Inflammatory macrophage treated with lipopolysaccharide for 1 hour (primary cell): ENCODE data around the gene GADD45G.

ENCODE experiments used
- DNase-seq, 2 donors: peaks; one replicate each; pipeline ENCODE4 v3.0.0-alpha.2; 2020 to 2022

The GADD45G gene

DNA sequence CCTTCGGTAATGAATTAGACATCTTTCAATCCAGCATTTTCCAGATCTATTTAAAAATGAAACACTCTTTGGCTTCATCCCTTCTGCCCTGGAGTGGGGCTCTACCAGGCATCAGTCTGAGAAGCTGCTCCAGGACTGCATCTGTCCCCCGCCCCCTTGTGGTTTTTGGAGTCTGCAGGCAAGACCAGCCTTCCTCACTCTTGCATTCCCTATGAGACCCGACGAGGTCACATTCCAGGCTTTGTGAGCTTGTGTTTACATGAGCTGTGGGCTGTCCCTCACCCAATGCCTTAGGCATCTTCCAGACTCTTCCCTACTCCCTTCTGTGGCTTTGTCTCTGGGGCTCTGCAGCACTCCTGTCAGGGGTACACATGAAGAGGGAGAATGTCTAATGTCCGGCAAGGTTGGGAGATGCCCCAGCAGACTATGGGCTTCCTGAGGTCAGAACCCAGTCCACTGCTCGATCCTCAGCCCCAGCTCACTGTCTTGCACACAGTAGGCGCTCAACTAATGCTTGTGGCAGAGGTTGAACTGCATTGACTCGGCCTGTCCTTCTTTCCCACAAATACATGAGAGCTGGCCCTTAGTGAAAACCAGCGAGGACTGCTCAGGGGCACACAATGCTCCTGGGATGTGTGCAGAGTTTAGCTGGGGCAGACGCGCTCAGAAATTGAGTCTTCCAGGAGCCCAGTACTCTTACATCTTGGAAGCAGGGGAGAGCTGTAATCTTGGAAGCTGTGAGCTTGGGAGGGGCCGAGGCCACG, 11.7 kb upstream of the GADD45G start:
- DNase-seq: no peak

DNA sequence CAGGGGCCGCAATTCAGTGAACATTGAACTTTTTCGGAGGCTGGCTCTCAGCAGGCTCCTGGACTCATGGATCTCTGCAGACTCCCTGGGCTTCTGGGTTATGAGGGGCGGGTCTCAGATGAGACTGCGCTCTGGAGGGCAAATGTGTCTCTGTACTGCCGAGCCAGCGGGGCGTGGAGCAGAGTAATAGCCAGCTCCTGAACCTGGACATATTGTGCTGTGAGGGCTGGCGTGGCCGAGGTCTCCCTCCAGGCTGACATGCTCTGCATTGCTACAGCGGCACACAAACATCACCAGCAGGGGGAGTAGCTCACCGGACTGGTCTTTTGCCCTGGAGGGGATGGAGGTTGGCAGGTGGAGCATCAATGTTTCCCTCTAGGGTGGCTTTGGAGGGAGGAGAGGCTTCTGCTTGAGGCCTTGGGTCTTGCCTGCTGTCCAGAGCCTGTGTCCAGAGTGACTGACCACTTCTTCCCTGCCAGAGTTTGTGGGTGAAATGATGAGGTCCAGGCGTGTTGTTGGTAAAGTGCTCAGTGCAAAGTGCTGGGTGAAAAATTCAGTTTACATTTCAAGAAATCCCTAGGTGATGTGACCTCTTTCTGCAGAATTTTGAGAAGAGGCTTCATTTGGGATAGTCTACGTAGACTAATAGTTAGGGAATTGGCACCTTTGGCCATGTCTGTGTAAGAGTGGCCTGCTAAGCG, 10.9 kb upstream of the GADD45G start:
- DNase-seq: peak; percentile 36 to 81

DNA sequence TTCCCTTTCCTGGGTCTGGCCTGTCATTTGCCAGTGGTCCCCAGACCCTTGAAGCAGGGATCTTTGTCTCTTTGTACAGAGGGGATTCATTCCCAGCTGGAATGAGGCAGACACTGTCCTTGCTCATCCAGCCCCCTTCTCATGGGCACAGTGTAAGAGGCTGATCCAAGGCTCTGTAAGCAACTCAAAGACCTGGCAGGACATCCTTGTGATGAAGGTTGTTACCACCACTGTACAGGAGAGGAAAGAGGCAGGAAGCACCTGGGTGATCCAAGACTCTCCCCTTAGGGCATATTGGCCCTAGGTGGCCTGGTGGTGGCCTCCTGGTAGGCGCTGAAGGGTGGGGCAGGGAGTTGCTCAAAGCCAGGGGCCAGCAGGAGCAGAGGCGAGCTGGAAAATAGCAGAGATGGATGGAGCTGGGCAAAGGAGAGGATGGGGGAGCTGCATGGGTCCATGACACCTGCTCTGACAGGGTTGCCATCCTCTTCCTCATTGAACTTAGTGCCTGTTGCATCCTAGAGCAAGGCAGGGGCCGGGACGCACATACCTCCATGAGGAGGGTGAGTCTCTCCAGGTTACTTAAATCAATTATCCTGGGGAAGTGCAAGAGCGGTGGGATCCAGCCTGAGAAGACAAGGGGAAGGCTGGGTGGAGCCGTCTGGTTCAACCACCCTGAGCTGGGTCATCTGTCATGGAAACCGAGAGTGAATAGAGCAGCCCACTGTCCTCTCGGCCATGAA, 9.8 kb upstream of the GADD45G start:
- no peak for DNase-seq

DNA sequence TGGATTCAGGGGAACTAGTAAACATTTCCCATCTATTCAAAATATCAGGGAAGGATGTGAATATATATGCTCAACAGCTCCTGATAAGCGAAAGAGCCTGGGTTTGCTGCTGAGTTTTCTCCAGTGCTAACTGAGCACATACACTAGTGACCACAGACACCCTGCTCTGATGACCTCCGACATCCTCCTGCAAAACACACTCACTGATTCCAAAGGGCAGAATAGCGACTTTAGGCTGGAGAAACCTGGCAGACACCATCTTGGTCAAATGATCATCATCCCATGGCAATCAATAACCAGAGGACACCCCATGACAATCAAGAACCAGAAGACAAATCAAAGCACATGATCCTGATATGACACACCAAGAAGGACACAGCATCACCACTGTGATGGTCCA, 9.2 kb upstream of the GADD45G start:
- no peak for DNase-seq

DNA sequence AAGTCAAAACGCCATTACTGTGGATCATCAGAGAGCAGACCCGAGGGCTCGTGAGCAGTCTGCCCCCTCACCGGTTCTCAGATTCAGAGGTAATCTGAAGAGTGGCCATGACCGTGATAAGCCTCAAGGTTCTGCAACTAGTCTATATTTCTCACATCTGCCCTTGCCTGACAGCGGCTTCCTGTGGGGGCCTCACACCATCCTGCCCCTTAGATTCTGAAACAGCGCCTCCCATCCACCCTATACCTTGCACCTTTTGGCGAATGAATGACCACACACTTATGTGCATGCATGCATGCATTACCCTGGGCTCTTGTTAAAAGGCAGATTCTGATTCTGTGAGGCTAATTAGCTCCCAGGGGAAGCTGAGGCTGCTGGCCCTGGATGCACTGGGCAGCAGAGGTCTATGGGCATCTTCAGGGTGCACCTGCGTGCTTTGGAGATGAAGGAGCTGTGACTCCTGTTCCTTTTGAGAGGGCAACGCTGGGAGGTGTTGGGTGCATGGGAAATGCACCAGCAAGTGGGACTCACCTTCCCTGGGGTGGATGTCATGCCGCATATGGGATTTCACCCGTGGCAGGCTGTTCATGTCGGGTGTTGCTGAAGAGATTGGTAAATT, 7.8 kb upstream of the GADD45G start:
- DNase-seq: no peak

DNA sequence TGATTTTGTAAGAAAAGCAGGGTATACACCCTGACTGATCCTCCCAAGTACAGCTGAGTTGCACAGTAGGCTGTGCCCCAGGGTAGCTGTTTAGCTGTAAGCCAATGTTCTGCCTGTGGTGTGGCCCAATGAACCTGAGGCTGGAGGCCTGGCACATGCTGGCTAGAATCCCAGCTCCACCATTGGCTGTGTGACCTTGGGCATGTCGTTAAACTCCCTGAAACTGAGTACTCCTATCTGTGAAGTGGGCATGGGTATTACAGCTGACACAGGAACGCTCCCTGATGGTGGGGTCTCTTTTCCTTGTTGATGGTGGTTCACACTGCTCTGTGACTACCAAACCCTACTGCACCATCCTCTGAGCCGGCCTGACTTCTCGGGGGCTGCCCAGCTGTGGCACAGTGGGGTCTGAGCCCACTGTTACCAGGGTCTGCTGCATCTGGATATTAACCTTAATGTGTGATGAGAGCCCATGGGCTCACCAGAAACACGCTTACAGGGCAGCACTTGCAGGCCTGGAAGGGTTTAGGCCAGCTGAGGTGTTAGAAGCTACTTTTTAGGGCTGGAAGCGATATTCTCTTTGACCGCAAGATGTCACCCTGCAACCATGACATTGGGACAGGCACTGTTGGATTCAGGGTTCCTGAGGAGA, 7.0 kb upstream of the GADD45G start:
- DNase-seq: peak in 1 of 2 donors; percentile 89

DNA sequence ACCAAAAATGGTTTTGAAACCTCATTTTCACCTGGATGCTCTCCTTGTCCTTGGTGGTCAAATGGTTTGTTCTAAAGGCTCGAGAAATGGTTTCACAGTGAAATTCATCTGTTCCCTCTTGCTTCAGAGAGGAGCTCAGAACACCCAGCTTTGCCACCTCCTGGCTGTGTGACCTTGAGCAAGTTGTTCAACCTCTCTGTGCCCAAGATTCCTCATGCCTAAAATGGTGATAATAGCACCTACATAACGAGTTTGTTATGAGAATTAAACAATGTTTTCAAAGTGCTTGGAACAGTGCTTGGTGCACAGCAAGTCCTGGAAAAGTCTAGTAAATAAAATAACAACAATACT, 6.5 kb upstream of the GADD45G start:
- no peak for DNase-seq

DNA sequence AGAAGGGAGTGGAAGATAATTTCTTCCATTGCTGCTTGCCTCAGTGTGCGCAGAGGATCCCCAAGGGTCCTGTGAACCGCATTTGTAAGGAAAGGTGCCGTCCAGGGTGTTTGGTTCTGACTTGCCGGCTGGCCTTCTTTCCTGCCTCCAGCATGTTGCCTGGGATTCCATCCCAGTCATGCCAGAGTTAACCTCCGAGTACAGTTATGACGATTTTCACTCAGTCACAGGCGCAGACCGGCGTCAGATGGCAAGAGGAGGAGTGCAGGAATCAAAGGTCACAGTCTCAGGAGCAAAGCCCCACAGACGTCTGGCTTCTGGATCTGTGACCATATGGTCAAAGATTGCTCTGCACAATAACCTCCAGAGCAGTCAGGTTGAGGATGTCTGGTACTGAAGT, 5.9 kb upstream of the GADD45G start:
- no peak for DNase-seq

DNA sequence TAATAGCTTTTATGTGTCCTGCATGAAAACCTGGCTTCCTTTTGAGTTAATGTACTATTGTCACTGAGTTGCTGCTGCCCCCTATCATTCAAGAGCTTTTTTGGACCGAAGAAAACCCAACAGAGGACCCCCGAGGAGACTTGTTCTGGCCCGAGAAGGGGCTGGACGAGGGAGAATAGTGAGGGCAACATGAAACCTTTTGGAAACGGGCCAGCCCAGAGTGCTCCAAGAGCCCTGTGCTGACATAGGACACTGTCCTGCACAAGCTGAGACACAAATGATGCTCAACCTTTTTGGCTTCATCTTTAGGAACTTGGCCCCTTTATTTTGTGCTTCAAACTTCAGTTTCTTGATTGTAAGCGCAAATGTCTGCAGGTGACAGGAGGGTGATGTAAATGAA, 4.0 kb upstream of the GADD45G start:
- DNase-seq: no peak

DNA sequence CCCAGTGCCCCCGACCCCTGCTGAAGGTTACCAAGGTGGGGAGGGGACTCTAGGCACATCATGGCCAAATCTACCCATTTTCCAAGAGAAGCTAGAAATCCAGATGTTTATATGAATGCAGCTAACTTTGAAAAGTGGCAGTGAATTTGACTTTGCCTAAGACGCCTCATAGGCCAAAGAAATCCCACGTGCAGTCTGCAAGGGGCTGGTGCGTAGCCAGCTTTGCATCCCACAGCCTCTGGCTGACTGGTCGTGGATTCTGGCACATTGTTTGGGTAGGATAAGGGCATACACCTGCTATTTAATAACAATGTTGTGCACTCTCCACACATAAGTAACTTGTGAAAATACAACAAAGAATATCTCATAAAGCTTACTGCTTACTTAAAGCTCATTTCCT, 3.5 kb upstream of the GADD45G start:
- no peak for DNase-seq

DNA sequence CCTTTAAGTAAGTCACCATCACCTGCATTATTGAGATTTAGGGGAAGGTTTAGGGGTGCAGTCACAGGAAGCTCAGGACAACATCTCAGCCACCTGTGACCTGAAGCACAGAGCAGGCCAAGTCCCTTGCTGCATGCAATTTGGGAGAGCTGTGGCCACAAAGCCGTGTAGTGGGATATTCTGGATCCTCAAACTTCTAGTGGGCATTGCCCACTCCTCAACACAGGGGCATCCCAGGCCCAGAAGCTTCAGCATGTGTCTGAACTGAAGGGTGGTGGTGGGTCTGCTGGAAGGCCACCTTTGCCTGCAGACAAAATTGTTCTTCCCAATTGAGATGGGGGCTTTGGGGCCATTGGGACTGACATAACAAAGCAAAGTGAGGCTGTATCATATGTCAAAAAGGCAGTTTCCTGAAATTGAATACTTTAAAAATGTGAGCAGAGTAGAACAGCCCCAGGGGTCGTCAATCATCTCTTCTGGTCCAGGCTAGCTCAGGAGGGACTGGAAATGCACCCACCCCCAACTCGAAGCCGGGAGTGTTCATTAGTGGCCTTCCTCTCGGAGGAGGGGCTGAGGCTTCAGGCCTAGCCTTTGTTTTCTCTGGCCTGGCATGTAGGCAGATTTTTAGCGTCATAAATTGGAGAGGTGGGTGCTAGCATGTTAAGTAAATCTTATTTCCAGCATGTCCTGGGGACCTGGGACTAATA, 2.8 kb upstream of the GADD45G start:
- no peak for DNase-seq

DNA sequence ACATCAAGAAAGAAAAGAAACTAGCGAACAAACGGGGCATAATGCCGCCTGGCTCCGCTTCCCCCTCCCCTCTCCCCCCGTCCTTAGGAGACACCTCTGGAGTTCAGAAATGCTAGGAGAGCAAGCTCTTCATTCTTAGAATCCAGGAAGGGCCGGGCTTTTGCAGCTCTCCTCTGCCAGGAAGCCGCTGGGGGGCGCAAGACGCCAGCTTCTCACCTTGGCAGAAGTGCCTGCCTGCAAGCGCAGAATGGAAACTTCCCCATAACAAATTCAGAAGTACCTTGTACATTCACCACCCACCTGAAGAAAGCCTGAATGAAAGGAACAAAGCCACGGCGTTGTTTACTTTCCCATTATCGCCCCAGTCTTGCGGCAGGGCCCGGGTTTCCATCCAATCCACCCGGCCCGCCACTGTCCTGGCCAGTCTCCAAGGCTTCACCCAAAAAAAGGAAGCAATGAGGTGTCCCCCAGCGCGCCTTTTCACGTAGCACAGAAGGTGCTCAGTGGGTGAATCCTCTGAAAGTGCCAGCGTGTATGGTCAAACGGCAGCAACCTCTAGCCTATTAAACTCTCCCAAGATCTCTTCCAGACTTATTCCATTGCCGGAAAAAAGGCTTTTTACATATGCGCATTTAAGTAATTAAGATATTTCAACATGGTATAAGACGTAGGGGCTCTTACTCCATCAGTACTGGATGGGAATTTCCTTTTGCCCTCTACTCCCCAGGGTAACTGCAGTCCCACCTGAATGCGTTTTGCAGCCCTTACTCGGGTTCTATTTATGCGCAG, 1.6 kb upstream of the GADD45G start:
- peak; percentile 73 to 88 for DNase-seq

DNA sequence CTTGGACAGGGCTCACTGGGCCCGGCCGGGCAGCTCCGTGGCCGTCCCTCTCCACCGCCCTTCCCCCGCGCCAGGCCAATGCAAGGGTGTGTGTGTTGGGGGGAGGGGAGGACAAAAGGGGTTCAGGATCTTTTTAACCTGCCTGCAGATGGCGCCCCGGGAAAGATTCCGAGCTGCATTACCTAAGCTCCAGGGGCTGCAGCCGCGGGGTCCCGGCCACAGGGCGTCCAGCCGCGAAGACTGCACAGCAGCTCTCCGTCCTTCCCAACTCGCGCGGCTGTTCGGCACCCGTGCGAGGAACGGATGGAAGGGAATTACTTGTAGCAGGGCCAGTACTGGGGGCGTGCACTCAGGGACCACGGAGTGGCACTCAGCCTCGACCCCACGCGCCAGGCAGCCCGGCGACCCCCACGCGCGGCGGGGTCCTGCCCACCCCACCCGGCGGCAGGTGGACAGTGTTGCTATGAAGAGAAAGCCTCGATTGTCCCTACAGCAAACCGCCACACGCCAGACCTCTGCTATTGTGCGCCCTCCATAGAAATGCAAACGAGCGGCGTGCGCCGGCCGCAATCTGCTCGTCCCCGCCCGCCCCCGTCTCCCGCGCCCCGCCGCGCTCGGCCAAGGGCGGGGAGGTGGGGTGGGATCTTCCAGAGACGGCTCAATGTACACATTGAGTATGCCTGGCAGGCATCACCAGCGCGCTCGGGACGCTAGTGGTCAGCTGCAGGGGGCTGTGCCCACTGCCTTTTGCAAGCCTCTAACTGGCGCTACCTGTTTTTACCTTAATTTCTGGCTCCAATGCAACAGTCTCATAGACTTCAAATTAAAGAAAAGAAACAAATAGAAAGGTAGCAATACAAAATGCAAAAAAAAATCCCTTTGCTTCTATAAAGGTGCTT, 796 bp upstream of the GADD45G start:
- peak in 1 of 2 donors; percentile 37 for DNase-seq

DNA sequence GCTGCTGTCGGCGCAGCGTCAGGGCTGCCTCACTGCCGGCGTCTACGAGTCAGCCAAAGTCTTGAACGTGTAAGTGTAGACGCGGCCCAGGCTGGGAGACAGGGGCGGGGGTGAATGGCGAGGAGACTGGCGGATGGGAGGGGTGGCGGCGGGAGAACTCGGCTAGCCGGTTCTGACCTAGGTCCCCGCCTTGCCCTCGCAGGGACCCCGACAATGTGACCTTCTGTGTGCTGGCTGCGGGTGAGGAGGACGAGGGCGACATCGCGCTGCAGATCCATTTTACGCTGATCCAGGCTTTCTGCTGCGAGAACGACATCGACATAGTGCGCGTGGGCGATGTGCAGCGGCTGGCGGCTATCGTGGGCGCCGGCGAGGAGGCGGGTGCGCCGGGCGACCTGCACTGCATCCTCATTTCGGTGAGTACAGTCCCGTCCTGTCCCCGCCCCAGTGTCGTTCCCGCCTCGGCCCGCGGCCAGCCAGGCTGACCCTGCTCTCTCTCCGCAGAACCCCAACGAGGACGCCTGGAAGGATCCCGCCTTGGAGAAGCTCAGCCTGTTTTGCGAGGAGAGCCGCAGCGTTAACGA, 745 bp downstream of the GADD45G start:
- DNase-seq: peak; percentile 73 to 84

DNA sequence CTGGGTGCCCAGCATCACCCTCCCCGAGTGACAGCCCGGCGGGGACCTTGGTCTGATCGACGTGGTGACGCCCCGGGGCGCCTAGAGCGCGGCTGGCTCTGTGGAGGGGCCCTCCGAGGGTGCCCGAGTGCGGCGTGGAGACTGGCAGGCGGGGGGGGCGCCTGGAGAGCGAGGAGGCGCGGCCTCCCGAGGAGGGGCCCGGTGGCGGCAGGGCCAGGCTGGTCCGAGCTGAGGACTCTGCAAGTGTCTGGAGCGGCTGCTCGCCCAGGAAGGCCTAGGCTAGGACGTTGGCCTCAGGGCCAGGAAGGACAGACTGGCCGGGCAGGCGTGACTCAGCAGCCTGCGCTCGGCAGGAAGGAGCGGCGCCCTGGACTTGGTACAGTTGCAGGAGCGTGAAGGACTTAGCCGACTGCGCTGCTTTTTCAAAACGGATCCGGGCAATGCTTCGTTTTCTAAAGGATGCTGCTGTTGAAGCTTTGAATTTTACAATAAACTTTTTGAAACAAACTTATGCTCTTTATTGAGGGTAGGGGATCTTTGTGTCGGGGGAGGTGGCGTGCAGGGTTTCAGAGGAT, 1.3 kb downstream of the GADD45G start:
- peak; percentile 58 to 59 for DNase-seq

DNA sequence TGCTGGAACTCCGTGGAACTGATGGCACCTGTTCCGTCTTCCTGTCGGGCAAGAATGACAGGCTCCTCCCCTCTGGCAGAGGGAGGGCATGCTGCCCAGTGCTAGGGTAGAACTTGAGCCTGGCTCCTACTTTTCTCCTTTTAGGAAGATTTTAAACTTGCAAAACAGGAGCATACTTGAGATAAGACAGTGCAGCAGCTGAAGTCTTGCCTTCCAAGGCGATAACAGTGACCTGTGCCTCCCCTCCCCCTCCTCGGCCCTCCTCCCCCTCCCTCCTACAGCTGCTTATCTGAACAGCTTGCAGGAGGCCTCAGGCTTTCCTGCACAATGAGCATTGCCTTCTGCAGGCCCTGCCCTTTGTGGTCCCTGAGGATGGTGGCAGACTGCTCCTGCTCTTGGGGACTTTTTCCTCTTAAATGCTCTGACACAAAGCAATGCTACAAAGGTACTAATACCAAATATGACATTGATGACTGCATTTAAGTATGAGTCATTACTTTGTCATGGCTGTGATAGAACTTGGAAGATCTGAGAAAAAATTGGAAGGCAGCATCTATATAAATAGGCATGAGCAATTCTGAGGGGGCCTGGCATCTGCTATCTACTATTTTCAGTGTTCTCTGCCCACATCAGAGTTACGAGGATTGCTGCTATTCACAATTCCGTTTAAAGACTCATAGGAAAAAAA, 2.0 kb downstream of the GADD45G start:
- DNase-seq: peak; percentile 30 to 61

DNA sequence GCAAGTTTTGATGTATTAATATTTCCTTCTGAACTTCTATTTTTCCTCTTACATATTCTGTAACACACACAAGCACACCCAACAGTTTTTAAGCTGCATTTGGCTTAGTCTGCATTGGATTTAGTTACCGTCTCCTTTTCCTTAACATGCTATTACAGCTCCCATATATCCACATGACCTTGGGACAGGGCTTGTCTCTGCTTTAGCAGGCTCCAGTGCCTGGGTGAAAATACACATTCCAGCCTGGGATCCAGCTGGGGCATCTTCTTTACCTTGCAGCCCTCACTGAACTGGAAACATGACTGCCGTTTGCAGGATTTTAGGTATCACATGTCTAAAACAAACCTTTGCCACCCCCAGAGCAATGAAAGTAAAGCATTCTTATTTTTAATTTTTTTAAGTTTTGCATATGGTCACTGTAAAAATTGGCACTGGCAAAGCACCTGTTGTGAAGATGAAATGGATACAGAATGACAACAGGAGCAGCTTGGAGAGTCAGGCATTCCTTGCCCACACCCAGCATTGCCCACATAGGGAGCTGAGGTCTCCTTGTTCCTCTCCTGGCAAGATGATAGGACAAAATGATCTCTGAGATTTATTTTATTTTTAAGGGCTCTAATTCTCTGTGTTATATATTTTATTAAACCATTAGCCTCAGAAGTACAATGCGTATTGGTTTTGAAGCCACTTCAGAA, 4.0 kb downstream of the GADD45G start:
- no peak for DNase-seq

DNA sequence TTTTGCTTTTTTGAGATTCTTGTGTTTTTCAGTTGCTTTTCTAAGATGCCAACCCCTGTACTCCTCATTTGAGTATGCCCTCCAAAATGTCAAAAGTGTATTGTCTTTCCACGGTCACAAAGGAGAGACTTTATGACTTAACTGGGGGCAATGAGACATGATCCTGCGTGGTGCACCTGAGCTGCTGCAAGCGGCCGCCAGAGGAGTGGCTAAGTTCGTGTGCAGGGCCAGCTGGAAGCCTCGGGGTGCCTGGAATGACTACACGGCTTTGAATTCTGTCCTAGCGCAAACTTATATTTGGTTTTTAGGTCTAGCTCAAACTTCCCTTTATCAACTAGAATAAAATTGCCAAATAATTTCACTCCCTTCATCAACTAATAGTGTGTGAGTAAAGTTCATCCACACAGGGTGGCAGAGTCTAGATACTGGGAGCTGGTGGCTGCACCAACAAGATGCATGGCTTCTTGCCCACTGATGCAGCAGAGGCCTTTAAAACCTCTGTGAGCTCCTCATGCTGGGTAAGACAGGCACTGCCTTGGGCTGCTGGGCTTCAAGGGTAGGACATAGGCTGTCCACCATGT, 4.7 kb downstream of the GADD45G start:
- DNase-seq: no peak
